HEK293 (cell line): ENCODE measurements around the gene MYMK.

Experiments
- CTCF ChIA-PET: fragments of 350-600 bp; formaldehyde crosslinking; extraction: SDS; loops from one replicate; lab custom pipeline; 2021; ENCODE audit warnings: antibody characterized with exemption; lab: Yijun Ruan, JAX
- POLR2A ChIA-PET: fragments of 300-600 bp; formaldehyde crosslinking; extraction: SDS; loops from one replicate; lab custom pipeline; 2020; ENCODE audit warnings: antibody characterized with exemption, inconsistent platforms; lab: Yijun Ruan, JAX
- H3K27ac ChIP-seq: fragments of 200-500 bp; sonication (Bioruptor generic); 2 replicates; pipeline ENCODE4 v1.5.1; 2014; ENCODE audit warnings: low read depth, low read length, control low read depth, inconsistent platforms; ENCODE audit errors: extremely low read depth
- H3K36me3 ChIP-seq, 2 experiments: fragments of 200-500 bp in 1 of 2; sonication (Bioruptor generic) in 1 of 2; 1 replicate in 1 of 2; 2 replicates in 1 of 2; pipeline ENCODE4 v1.5.1; 2014 to 2017; ENCODE audit warnings: inconsistent platforms in 2 of 2, low read length in 2 of 2; ENCODE audit not compliant: control insufficient read depth in 2 of 2, insufficient read depth in 1 of 2
- H3K4me1 ChIP-seq: fragments of 200-500 bp; sonication (Bioruptor generic); 2 replicates; pipeline ENCODE4 v1.5.1; 2014; ENCODE audit warnings: mild to moderate bottlenecking, low read length, inconsistent platforms; ENCODE audit not compliant: control insufficient read depth, insufficient read depth
- H3K4me3 ChIP-seq: 2 replicates; pipeline ENCODE4 v1.5.1; 2011; ENCODE audit warnings: low read depth, mild to moderate bottlenecking, control low read depth, low read length, moderate library complexity
- H3K9me3 ChIP-seq: fragments of 200-500 bp; sonication (Bioruptor generic); 2 replicates; pipeline ENCODE4 v1.5.1; 2014; ENCODE audit warnings: low read depth, low read length, inconsistent platforms; ENCODE audit not compliant: control insufficient read depth, insufficient read depth
- BCL11A ChIP-seq: fragments of 450-650 bp; formaldehyde crosslinking; IDR thresholded peaks from 2 replicates; pipeline ENCODE4 v1.5.1; 2016; ENCODE audit warnings: low read depth, missing biosample characterization, missing genetic modification characterization
- EGR2 ChIP-seq: fragments of 450-650 bp; formaldehyde crosslinking; IDR thresholded peaks from 2 replicates; pipeline ENCODE4 v1.5.1; 2016; ENCODE audit warnings: low read depth, missing biosample characterization, missing genetic modification characterization
- ELK4 ChIP-seq: IDR thresholded peaks from 2 replicates; pipeline ENCODE4 v1.6.1; 2011; ENCODE audit warnings: mild to moderate bottlenecking, low read depth, low read length, borderline replicate concordance
- IKZF3 ChIP-seq: fragments of 450-650 bp; IDR thresholded peaks from 2 replicates; pipeline ENCODE4 v1.5.0; 2018; ENCODE audit warnings: missing biosample characterization, mild to moderate bottlenecking, missing genetic modification characterization, moderate library complexity
- KLF9 ChIP-seq: fragments of 450-650 bp; formaldehyde crosslinking; IDR thresholded peaks from 2 replicates; pipeline ENCODE4 v1.5.1; 2016; ENCODE audit warnings: missing biosample characterization, missing genetic modification characterization, low read depth
- PRDM10 ChIP-seq: fragments of 450-650 bp; formaldehyde crosslinking; IDR thresholded peaks from 2 replicates; pipeline ENCODE4 v1.5.1; 2016; ENCODE audit warnings: missing biosample characterization, missing genetic modification characterization
- TCF7L2 ChIP-seq: IDR thresholded peaks from 2 replicates; pipeline ENCODE4 v1.6.1; 2011; ENCODE audit warnings: low read depth, mild to moderate bottlenecking, inconsistent platforms, low read length, moderate library complexity, borderline replicate concordance
- ZBTB26 ChIP-seq: fragments of 450-650 bp; formaldehyde crosslinking; optimal IDR thresholded peaks from 2 replicates; pipeline ENCODE3; 2016; ENCODE audit warnings: missing biosample characterization, mild to moderate bottlenecking, missing genetic modification characterization
- ZEB2 ChIP-seq: fragments of 450-650 bp; formaldehyde crosslinking; IDR thresholded peaks from 2 replicates; pipeline ENCODE4 v1.5.1; 2016; ENCODE audit warnings: missing biosample characterization, missing genetic modification characterization
- ZFP37 ChIP-seq: fragments of 450-650 bp; formaldehyde crosslinking; IDR thresholded peaks from 2 replicates; pipeline ENCODE4 v1.5.1; 2016; ENCODE audit warnings: missing biosample characterization, missing genetic modification characterization
- ZNF146 ChIP-seq: fragments of 450-650 bp; formaldehyde crosslinking; IDR thresholded peaks from 2 replicates; pipeline ENCODE4 v1.5.1; 2016; ENCODE audit warnings: missing biosample characterization, missing genetic modification characterization
- ZNF169 ChIP-seq: fragments of 450-650 bp; formaldehyde crosslinking; IDR thresholded peaks from 2 replicates; pipeline ENCODE4 v1.5.1; 2016; ENCODE audit warnings: missing biosample characterization, missing genetic modification characterization
- ZNF2 ChIP-seq: fragments of 450-650 bp; formaldehyde crosslinking; IDR thresholded peaks from 2 replicates; pipeline ENCODE4 v1.5.1; 2016; ENCODE audit warnings: missing biosample characterization, missing genetic modification characterization
- ZNF202 ChIP-seq: fragments of 450-650 bp; formaldehyde crosslinking; IDR thresholded peaks from 2 replicates; pipeline ENCODE4 v1.5.1; 2016; ENCODE audit warnings: missing biosample characterization, missing genetic modification characterization, borderline replicate concordance
- ZNF214 ChIP-seq: fragments of 450-650 bp; formaldehyde crosslinking; IDR thresholded peaks from 2 replicates; pipeline ENCODE4 v1.5.1; 2017; ENCODE audit warnings: missing biosample characterization, mild to moderate bottlenecking, missing genetic modification characterization, borderline replicate concordance
- ZNF362 ChIP-seq: fragments of 450-650 bp; formaldehyde crosslinking; IDR thresholded peaks from 2 replicates; pipeline ENCODE4 v1.5.1; 2016; ENCODE audit warnings: missing biosample characterization, missing genetic modification characterization
- ZNF404 ChIP-seq: fragments of 450-650 bp; formaldehyde crosslinking; IDR thresholded peaks from 2 replicates; pipeline ENCODE4 v1.5.1; 2017; ENCODE audit warnings: missing biosample characterization, missing genetic modification characterization
- ZNF423 ChIP-seq: fragments of 450-650 bp; formaldehyde crosslinking; IDR thresholded peaks from 2 replicates; pipeline ENCODE4 v1.5.1; 2016; ENCODE audit warnings: missing biosample characterization, missing genetic modification characterization
- ZNF433 ChIP-seq: fragments of 450-650 bp; formaldehyde crosslinking; IDR thresholded peaks from 2 replicates; pipeline ENCODE4 v1.5.1; 2016; ENCODE audit warnings: missing biosample characterization, missing genetic modification characterization, low read depth
- ZNF529 ChIP-seq: fragments of 450-650 bp; formaldehyde crosslinking; IDR thresholded peaks from 2 replicates; pipeline ENCODE4 v1.5.1; 2017; ENCODE audit warnings: missing genetic modification characterization, missing biosample characterization; ENCODE audit not compliant: insufficient replicate concordance
- ZNF600 ChIP-seq: fragments of 450-650 bp; formaldehyde crosslinking; IDR thresholded peaks from 2 replicates; pipeline ENCODE4 v1.5.1; 2016; ENCODE audit warnings: missing biosample characterization, missing genetic modification characterization
- ZNF837 ChIP-seq: fragments of 450-650 bp; formaldehyde crosslinking; IDR thresholded peaks from 2 replicates; pipeline ENCODE4 v1.5.1; 2016; ENCODE audit warnings: missing biosample characterization, missing genetic modification characterization
- ZXDB ChIP-seq: fragments of 450-650 bp; formaldehyde crosslinking; IDR thresholded peaks from 2 replicates; pipeline ENCODE4 v1.5.1; 2016; ENCODE audit warnings: missing biosample characterization, missing genetic modification characterization

Gene MYMK

GRCh38 chr9:133518200-133518599, 6.6 kb downstream of the MYMK start:
- no peaks in the 10 kb centered on the region for H3K36me3 ChIP-seq
- POLR2A ChIA-PET = no interaction called here
- H3K9me3 ChIP-seq = no peaks in the 10 kb centered on the region
- H3K4me1 ChIP-seq = no peaks in the 10 kb centered on the region
- no peak overlapping the region for H3K4me3 ChIP-seq
- TF ChIP-seq ZNF529 (no peak), ZNF404 (tag by site-specific recombination) (no peak), ZBTB26 (tag by site-specific recombination) (no peak), ZNF146 (tag by site-specific recombination) (no peak), ZNF169 (tag by site-specific recombination) (no peak), BCL11A (tag by site-specific recombination) (no peak), ZNF433 (tag by site-specific recombination) (no peak), ZXDB (no peak), ZNF2 (tag by site-specific recombination) (no peak), ZNF214 (tag by site-specific recombination) (no peak), ZNF600 (tag by site-specific recombination) (no peak), ZFP37 (tag by site-specific recombination) (no peak), EGR2 (no peak), PRDM10 (tag by site-specific recombination) (no peak), ZNF202 (tag by site-specific recombination) (no peak), ZNF423 (tag by site-specific recombination) (no peak), ZNF362 (tag by site-specific recombination) (no peak), ZEB2 (tag by site-specific recombination) (no peak), ELK4 (no peak)
- no peak overlapping the region for H3K27ac ChIP-seq
- CTCF ChIA-PET = interaction anchor here (0.6 to 1.0 kb wide), 4 partner anchors 9 to 339 kb away, joined by 3 read pairs; no protein-coding TSS in a partner anchor

- POLR2A ChIA-PET = no interaction called here
- Histone ChIP-seq H3K4me1 (no peaks in the 10 kb centered on the region), H3K9me3 (no peaks in the 10 kb centered on the region), H3K36me3 (no peaks in the 10 kb centered on the region), H3K27ac (no peak overlapping the region), H3K4me3 (no peak overlapping the region)
- CTCF ChIA-PET = interaction anchor here (0.6 to 0.7 kb wide), 2 partner anchors 16 to 31 kb away, joined by 3 read pairs; no protein-coding TSS in a partner anchor
- no peak for TF ChIP-seq IKZF3 (tag by site-specific recombination)
- no peak for TF ChIP-seq TCF7L2
- no peak for TF ChIP-seq ZNF837 (tag by site-specific recombination)
- no peak for TF ChIP-seq KLF9 (tag by site-specific recombination)
Measured at GRCh38 chr9:133517711-133518110, 7.0 kb downstream of the MYMK start.
